RPMI8226 (cell line): ENCODE results near the gene QKI.
"Not testable (repeated sequence)": the region's sequence is repeated elsewhere in the genome, so short reads cannot be mapped to it uniquely, and the experiment has no call there.

Experiments
- DNase-seq: peaks from one replicate; pipeline ENCODE4 v3.0.0-alpha.2; 2015

QKI gene

DNA sequence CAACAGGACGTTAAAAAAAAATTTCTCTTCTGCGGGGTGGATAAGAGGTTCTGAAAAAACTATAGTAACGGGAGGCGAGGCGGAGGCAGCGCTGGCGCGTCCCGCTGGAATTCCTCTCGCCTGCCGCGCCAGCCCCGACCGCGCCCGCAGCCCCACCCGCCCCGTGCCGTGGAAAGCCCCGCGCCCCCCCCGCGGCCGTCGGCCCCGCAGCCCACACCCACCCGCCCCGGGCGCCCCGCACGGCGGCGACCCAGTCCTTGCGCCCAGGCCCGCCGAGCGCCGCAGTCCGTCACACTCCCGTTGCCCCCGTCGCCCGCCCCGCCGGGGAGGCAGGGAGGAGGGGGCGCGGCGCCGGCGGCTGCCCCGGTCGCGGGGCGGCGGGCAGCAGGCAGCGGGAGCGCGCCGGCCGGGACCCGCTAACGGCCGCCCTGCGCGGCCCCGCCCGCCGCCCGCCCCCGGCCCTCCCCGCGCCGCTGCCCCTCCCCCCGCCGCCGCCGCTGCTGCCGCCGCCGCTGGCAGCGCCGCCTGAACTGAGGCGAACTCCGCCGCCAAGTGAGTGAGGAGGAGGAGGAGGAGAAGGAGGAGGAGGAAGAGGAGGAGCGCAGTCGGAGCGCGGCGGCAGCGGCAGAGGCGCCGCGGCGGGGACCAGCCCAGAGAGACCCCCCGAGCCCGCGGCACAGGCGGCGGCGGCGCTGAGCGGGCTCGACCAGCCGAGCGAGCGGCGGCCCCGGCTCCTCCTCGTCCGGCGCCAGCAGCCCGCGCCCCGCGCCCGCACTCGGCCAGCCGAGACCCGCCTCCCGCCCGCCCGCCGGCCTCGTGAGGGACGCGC is at the start of gene QKI:
TSS of gene QKI (plus strand) at position 602 of the 829 bp plus-strand sequence. CDS start 476 bp downstream, outside the sequence.
- DNase-seq: peak; percentile 90

DNA sequence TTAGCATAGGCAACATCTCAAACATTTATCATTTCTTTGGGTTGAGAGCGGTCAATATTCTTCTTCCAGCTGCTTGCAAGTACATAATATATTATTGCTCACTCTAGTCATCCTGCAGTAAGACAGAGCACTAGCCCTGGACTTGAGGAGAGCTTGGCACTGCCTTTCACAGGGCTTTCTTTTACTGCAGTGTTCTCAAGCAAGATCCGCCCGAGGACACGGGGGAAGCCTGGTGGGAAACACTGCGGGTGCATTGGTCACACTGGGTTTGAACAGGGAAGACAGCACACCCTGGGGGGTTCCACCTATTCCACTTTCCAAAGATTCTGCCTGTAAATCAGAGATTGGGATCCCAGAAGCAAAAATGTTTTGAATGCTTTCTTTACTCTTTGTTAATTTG is 48.2 kb upstream of the QKI start:
- no peak for DNase-seq

DNA sequence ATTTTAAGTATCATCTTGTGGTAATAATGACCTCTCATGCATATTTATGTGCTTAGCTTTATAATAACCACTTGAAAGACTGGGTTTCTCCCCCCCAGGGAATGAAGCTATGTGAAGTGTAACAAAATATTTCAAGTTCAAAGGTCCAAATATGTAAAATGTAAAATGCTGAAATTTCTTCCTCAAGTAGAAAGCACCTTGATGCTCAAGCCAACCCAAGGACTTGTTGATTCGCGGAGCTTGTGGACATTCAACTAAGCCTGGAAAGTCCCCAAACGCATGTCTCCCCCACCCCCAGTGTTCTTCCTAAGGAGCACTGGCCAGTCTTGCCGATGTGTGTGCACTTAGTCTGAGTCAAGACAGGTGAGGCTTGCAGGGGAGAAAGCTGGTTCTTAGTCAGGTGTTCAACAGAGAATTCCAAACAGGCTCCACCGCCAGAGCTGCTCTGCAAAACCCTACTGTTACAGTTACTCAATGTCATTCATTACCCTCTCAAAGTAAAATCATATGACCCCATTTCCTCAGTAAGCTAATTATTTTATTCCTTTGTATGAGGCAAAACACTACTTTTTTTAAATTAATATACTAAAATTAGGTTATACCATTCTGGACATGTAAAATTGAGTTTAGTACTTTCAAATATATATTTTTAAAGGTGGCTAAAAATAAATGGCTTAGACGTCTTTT is 46.9 kb upstream of the QKI start:
- no peak for DNase-seq

DNA sequence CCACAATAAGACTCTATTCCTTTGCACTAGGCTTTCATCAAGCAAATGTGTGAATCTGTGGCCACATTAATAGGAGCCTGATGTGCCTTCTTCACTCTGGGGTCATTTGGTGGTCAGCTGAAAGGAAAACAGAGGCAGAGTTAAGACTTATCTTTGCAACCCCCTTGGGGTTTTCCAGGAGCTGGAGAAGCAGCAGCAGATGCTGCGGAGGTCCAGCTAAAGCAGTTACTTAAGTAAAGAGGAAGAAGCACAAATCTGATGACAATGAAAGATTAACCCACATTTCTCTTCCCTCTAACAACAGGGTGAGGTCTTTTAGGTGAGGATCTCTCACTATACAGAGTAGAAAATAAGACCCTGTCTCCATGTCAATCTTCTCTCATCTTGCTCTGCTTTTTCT is 45.4 kb upstream of the QKI start:
- DNase-seq: no peak

DNA sequence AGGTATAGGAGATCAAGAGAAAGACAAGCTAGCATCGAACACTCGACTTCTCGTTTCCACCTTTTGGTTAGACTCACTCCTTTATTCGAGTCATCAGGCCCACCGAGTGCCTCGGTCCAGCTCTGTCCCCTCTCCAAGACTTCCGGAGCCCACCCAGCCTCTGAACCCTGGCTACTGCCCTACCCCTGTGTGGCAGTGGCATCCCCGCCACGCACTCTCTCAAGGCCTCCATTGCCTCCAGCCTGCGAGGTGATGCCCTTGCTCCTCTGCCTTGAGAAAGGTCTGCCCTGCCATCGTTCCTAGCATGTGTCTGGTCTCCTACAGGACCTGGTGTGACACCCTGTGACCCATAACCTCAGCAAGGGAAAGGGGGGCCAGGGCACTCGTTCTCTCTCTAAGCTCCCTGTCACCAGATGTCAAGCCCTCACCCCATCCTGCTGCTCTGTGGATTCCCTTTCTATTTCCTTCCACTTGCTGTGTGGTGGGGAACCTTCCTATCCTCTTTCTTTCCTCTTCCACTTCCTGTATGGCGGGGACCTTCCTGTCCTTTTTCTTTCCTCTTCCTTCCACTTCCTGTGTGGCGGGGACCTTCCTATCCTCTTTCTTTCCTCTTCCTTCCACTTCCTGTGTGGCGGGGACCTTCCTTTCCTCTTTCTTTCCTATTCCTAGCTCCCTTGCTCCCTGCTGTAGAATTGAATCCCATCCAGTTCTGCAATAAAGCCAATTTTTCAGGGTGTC is 44.7 kb upstream of the QKI start:
- no peak for DNase-seq

DNA sequence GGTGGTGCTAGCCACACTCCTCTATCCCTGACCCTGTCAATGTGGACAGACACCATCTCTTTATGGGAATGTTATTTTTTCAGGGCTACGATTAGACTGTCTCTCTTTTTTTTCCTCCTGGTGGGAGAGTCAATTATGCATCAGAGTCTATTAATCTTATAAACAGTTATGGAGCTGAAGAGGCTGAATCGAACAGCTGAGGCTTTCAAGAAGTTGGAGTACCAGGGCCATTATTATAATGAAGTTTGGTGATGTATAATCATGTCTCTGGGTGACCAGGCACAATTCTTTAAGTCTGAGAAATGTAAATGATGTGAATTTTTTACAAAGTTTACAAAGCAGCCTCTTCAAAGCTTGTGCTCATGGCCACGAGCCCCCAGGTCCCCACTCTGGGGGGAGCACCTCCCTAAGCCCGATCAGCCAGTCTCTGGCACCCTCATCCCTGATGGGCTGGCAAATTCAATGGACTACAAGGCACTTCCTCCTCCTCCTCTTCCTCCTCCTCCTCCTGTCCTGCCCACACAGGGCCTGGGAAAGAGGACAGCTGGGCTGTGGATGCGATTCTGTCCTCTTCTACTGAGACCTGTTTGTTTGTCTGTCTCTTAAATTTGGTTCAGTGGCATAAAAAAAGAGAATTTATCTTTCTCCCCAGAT is 43.9 kb upstream of the QKI start:
- DNase-seq: no peak

DNA sequence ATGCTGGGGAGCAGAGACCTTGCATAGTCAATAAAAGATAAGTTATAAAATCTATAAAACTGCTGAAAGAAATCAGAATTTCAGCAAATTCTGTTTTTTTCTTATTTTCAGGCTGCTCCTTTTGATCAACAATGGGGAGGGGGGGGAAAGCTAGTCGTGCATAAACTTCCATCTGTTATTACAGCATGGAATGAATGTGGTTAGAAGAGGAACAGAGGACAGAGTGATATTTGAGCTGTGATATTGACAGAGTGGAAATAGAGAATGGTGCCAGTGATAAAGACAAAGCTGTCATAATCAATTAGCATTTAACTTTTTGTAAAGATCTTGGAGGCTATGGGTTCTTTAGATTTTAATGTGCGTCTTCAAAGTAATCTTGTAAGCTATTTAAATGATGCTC is 43.4 kb upstream of the QKI start:
- DNase-seq: no peak

DNA sequence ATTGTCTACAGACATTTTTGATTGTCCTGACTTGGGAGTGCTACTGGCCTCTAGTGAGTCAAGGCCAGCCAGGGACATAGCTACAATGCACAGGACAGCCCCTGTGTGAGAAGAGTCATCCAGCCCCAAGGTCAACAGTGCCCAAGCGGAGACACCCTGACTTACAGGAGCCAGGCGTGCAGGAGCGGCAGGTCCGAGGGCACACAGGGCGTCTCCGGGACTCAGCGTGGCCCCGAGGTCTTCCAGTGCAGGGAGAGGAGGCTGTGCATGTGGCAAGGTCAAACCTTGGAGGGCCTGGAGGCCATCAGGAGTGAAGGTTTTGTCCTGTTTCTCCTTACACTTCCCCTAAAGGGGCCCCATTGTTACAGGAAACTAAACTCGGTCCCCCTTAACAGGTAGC is 41.3 kb upstream of the QKI start:
- DNase-seq: no peak

DNA sequence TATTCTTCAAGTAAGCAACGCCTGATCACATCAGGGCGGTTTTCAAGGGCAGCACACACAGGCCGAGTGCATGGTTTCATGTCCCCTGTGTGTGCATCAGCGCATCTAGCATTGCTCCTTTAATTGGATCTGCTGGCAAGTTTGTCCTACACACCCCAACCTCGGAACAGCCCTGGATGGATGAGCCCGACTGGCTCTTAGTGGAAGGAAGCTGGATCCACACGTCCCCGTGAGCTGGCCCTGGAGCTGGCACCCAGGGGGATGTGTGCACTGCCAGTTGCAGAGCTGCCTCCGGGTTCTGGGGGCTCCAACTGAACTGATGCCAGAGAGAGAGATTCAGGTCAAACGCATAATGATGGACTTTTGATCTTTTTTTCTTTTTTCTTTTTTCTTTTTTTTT is 39.2 kb upstream of the QKI start:
- no peak for DNase-seq

DNA sequence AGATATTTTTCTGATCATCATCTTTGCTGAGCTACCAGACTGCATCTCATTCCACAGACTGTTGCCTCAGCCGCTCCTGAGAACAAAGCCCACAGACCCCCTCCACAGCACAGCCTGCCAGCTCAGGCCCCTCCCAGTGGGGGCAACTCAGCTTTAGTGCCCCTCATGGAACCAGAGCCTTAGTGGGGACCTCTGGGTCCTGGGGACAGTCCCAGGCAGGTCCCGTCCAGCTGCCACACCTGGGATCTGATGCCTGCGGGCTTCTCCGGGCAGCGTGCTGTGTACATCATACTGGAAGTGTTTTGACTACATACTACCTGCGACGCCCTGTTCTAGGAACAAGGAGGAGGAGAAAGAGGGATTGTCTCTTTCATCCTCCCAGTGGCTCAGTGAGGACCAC is 38.3 kb upstream of the QKI start:
- DNase-seq: no peak

DNA sequence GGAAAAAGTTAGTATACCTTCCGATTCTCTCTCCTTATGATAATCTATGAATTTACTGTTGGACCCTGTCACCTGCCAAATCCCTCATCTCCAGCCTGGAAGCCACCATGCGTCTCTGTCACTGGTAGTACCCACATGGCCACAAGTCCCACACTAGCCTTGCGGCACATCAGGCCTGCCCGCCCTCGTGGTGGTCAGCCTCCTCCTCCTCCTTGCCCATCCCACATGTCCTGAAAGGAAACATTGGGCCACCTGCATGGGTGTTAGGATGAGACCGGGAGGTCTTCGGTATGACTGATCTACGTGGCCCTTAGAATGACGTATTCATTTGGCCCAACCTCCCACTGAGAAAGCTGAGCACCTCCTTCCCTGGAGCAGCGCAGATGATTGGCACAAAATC is 37.0 kb upstream of the QKI start:
- no peak for DNase-seq

DNA sequence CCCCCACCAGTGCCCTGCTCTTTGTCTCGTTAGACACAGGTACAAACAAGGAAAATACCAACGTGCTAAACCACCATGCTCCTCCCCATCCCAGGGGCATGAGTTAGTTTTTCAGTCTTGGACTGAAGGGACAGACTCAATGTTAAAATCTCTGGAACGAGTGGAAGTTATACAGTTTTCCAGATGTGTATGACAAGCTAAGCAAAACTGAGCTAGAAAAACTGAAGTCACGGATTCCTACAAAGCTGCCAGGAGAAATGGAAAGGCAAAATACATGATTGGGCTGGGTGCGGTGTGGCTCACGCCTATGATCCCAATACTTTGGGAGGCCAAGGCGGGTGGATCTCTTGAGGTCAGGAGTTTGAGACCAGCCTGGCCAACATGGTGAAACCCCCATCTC is 34.3 kb upstream of the QKI start:
- DNase-seq: no peak

DNA sequence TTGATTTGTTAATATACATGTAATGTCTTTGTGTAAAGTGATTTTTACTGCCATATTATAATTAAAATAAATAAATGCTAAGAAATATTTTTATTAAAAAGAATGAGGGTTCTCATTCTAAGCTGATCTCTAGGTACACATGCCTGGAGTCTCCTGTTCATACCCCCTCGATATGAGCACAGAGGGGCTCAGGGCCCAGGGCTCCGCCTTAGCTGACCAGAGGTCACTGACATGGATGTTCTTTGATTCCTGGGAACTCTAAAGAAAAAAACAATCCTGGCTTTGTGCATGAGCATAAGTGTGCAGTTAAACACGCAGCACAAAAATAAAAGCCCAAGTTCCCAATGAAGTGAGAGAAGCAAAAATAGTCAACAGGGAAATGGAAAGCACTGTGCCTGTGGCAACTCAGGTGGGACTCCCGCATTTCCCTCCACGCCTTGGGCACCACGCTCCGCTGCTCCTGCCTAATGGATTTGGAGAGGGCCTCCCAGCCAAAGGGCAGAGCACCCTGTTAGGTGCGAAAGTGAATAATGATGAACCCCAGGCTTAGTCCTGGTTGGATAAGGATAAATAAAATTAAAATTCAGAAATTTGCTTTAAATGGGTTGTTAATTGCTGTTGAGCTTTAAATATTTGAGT is 33.3 kb upstream of the QKI start:
- no peak for DNase-seq

DNA sequence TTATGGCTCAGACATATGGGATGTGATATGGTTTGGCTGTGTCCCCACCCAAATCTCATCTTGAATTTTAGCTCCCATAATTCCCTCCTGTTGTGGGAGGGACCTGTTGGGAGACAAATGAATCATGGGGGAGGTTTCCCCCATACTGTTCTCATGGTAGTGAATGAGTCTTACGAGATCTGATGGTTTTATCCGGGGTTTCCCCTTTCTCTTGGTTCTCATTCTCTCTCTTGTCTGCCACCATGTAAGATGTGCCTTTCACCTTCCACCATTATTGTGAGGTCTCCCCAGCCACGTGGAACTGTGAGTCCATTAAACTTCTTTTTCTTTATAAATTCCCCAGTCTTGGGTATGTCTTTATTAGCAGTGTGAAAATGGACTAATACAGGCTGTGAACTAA is 31.1 kb upstream of the QKI start:
- DNase-seq: not testable (repeated sequence)

DNA sequence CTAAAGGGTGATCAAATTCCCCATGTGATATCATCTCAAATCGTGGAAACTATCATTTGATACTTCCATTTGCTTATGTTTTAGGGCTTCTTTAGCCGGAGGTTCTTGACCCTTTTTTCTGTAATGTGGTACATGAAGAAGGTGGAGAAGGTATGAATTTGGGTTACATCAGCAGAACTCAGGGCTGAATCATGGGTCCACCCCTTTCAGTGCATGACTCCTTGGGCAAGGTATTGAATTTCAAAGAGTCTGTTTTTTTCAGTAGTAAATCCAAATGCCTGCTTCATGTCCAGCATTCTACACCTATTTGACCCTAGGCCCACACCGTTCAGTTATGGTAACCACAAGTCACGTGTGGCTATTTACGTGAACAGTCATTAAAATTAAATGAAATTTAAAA is 30.6 kb upstream of the QKI start:
- DNase-seq: no peak

DNA sequence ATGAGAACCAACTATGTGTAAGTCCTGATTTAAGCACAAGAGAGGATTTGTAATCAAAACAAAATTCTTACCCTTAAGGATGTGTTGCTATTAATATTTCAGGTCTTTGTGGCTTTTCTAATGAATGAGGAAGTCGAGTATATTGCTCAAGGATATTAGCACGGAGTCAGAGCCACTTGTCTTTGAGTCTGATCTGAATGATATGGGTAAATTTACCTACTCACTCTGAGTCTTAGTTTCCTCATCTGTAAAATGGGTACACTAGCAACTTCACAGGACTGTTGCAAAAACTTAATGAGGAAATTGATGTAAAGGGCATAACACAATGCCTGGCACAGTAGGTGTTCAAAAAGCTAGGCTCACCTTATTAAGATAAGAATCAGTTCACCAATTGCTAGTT is 30.0 kb upstream of the QKI start:
- DNase-seq: no peak

DNA sequence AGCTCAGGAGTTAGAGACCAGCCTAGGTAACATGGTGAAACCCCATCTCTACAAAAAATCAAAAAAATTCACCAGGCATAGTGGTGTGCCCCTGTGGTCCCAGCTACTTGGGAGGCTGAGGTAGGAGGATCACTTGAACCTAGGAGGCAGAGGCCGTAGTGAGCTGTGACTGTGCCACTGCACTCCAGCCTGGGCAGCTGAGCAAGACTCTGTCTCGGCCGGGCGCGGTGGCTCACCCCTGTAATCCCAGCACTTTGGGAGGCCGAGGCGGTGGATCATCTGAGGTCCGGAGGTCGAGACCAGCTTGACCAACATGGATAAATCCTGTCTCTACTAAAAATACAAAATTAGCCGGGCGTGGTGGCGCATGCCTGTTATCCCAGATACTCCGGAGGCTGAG is 29.0 kb upstream of the QKI start:
- DNase-seq: not testable (repeated sequence)

DNA sequence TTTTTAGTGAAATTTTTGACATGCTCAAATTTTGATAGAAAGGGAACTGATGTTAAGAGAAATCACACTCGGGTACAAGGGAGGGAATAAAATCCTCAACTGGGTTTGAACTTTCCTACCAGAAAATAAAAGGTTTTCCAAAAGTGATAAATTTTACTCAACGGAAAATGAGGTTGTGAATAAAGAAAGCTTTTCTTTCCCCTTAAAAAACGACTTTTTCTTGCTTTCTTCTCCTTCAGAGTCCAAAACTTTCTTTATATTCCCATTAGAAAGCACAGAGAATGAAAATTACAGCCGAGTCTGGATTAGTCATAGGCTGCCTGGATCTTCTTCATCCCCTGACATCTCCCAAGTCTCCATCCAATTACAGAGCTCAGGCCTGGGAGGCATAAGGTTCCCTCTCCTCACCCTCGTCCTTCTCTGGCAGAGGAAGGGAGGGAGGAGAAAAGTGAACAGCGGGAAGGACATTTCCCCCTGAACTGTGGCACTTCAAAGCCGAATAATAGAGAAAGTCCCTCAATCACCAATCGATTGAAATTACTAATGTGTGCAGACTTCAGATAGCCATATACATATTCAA is 28.1 kb upstream of the QKI start:
- DNase-seq: no peak

DNA sequence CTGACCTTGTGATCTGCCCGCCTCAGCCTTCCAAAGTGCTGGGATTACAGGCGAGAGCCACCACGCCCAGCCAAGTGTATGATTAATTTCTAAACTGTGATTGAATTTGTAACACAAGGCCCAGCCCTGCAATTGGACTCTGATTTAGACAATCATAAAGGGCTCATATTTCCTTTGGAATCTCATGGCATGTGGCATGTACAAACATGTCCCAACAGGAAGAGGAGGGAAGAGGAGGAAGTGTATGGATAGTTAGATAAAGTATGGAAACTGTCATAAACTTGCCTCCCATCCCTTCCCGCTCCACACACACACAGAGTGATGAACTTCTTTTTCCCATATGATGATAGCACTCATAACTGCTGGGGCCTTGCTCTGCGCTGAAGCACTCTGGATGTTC is 27.2 kb upstream of the QKI start:
- DNase-seq: no peak

DNA sequence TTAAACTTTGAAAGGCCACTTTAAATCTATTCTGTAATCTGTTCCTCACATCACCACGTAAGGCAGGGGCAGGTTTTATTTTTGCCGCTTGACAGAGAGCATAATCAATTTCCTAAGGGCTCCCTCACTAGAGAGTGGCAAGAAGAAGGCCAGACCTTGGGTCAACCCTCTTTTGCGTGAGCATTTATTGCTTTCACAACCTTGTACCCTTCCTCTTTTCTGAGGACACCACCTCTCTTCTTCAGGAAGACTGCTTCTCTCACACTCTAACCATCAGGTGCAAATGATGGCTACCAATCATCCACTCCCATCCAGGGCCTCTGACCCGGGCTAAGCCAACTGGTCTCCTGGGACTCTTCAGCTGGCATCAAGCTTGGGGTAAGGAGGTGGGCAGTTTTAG is 25.2 kb upstream of the QKI start:
- DNase-seq: no peak

DNA sequence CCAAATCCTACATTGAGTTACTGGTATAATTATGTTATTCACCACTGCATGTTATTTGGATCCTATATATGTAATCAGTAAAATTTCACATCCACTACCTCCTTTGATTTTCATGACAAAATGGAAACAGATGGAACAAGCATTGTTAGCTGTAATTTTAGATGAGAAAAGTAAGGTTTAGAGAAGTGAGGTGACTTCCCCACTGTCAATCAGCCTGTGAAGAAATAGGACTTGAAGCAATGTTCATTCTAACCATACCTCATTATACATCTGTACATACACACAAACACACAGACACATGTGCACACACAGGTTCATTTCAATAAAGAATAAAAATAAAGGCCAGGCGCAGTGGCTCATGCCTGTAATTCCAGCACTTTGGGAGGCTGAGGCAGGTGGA is 23.7 kb upstream of the QKI start:
- DNase-seq: no peak

DNA sequence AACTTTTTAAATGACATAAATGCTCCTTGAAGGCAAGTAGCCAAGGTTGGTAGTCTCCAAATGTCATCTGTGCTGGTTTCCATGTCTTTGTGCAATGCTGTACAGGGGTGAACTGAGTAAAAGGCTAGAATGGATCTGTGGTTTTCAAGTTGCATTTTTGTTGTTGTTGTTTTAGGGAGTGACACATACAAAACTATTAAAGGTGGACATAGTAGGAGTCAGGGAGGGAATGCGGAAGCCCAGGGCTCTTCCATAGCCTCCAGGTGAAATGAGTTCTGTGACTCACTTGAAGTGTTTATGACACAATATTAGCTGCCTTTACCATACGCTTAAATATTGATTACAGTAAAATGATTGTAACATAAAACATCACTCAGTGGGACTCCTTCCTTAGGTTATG is 22.5 kb upstream of the QKI start:
- DNase-seq: no peak

DNA sequence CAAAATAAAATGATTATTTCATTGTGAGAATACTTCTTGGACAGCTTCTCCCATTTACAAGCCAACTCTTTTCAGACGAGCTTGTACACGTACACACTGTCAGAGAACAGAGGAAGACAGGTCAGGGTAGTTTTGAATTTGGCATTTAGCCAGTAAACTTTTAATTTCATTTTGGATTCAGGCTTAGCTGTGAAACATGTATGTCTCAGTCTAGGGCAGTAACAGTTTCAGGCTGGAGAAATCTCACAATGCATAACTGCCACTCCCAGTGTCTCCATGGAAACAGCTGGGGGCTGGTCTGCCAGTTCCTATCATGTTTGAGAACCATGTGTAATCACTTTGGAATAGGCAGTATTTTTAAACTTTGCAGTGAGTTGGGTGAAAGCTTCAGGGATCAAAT is 22.0 kb upstream of the QKI start:
- peak; percentile 29 for DNase-seq
